HepG2 (cell line): Measurements from ENCODE around the gene ATP6V0A1. TPM values are rescaled to one million over a fixed set of nuclear protein-coding genes. Genes with fewer than 3 reads are reported as not detected.

ENCODE experiments used
- CEBPG ChIP-seq: IDR thresholded peaks from 2 replicates; pipeline ENCODE4 v1.6.1; 2016
- HOXA9 ChIP-seq: sonication (generic); formaldehyde crosslinking; IDR thresholded peaks from 2 replicates; pipeline ENCODE4 v1.8.1; 2022; ENCODE audit warnings: missing genetic modification reagents, mild to moderate bottlenecking, moderate library complexity, borderline replicate concordance
- MED1 ChIP-seq: sonication (generic); formaldehyde crosslinking; IDR thresholded peaks from 2 replicates; pipeline ENCODE4 v1.4.0; 2020; ENCODE audit warnings: missing genetic modification reagents
- MED8 ChIP-seq: sonication (generic); formaldehyde crosslinking; IDR thresholded peaks from 2 replicates; pipeline ENCODE4 v1.8.1; 2023; ENCODE audit warnings: mild to moderate bottlenecking, missing genetic modification reagents; ENCODE audit not compliant: insufficient replicate concordance
- MTA1 ChIP-seq: sonication (generic); formaldehyde crosslinking; IDR thresholded peaks from 2 replicates; pipeline ENCODE4 v1.4.0; 2020; ENCODE audit warnings: missing genetic modification reagents, mild to moderate bottlenecking, borderline replicate concordance
- PHF5A ChIP-seq: IDR thresholded peaks from one replicate; pipeline ENCODE4 v1.6.1; 2018; ENCODE audit warnings: low read depth, missing genetic modification reagents; ENCODE audit not compliant: unreplicated experiment
- POLR2AphosphoS5 ChIP-seq: IDR thresholded peaks from 2 replicates; pipeline ENCODE4 v1.6.1; 2012; ENCODE audit warnings: low read depth, low read length
- SNRNP70 ChIP-seq: fragments of 200-400 bp; formaldehyde crosslinking; IDR thresholded peaks from 2 replicates; pipeline ENCODE4 v1.6.1; 2017; ENCODE audit warnings: mild to moderate bottlenecking, low read depth, low read length, moderate library complexity
- SOX6 ChIP-seq, 2 experiments: fragments of 450-650 bp in 1 of 2; sonication (generic) in 1 of 2; formaldehyde crosslinking in 1 of 2; IDR thresholded peaks; 2 replicates each; pipeline versions ENCODE4 v1.4.0 to v1.6.1; 2017 to 2020; ENCODE audit warnings: antibody characterized with exemption in 1 of 2, mild to moderate bottlenecking in 1 of 2, missing genetic modification reagents in 1 of 2
- SPEN ChIP-seq: sonication (generic); formaldehyde crosslinking; IDR thresholded peaks from 2 replicates; pipeline ENCODE4 v1.5.1; 2020; ENCODE audit warnings: low read depth, mild to moderate bottlenecking, missing genetic modification reagents
- TGIF2 ChIP-seq: IDR thresholded peaks from 2 replicates; pipeline ENCODE4 v1.6.1; 2016; ENCODE audit warnings: control low read depth, missing compliant biosample characterization
- TOE1 ChIP-seq: sonication (generic); formaldehyde crosslinking; IDR thresholded peaks from 2 replicates; pipeline ENCODE4 v1.4.0; 2020; ENCODE audit warnings: mild to moderate bottlenecking, missing genetic modification reagents
- ZFP36L2 ChIP-seq: sonication (generic); formaldehyde crosslinking; IDR thresholded peaks from 2 replicates; pipeline ENCODE4 v1.4.0; 2020; ENCODE audit warnings: missing genetic modification reagents
- ZNF12 ChIP-seq: sonication (generic); formaldehyde crosslinking; IDR thresholded peaks from 2 replicates; pipeline ENCODE4 v1.5.0; 2020; ENCODE audit warnings: missing genetic modification reagents
- ZNF260 ChIP-seq: sonication (generic); formaldehyde crosslinking; IDR thresholded peaks from 2 replicates; pipeline ENCODE4 v1.4.0; 2020; ENCODE audit warnings: missing genetic modification reagents, low read depth, mild to moderate bottlenecking, borderline replicate concordance
- ZNF543 ChIP-seq: sonication (generic); formaldehyde crosslinking; IDR thresholded peaks from 2 replicates; pipeline ENCODE4 v1.4.0; 2020; ENCODE audit warnings: mild to moderate bottlenecking, missing genetic modification reagents
- ZNF564 ChIP-seq: sonication (generic); formaldehyde crosslinking; IDR thresholded peaks from 2 replicates; pipeline ENCODE4 v1.8.1; 2023; ENCODE audit warnings: mild to moderate bottlenecking, missing genetic modification reagents
- ZNF83 ChIP-seq: sonication (generic); formaldehyde crosslinking; IDR thresholded peaks from 2 replicates; pipeline ENCODE4 v1.4.0; 2020; ENCODE audit warnings: missing genetic modification reagents, mild to moderate bottlenecking, borderline replicate concordance
- polyA plus RNA-seq, 8 experiments: library from polyadenylated mRNA; depleted of rRNA in 3 of 8; stranded (reverse) in 7 of 8; unstranded in 1 of 8; fragments of >200 nt; fragmentation: Illumina TruSeq in 4 of 8; extraction: Trizol in 4 of 8; gene quantifications; 2 replicates each; pipeline versions ENCODE4 v1.2.1 to v1.2.3, GENCODE V29; 2011 to 2016; ENCODE audit warnings: low read depth in 4 of 8, missing spikeins in 1 of 8, mixed read lengths in 1 of 8; ENCODE audit not compliant: insufficient read depth in 1 of 8
- total RNA-seq, 5 experiments: library from RNA; depleted of rRNA; stranded (reverse); fragments of >200 nt; fragmentation: Illumina TruSeq; extraction: Trizol; gene quantifications; 2 replicates each; pipeline ENCODE4 v1.2.3, GENCODE V29; 2016; ENCODE audit warnings: low read depth in 1 of 5
- TF ChIP-seq, protein P1 (sequence below): sonication (generic); formaldehyde crosslinking; IDR thresholded peaks from 2 replicates; pipeline ENCODE4 v1.4.0; 2020; ENCODE audit warnings: mild to moderate bottlenecking, missing genetic modification reagents
- TF ChIP-seq, protein P2 (sequence below): sonication (generic); formaldehyde crosslinking; IDR thresholded peaks from 2 replicates; pipeline ENCODE4 v1.4.0; 2020; ENCODE audit warnings: missing genetic modification reagents
- TF ChIP-seq, protein P3 (sequence below): sonication (generic); formaldehyde crosslinking; IDR thresholded peaks from 2 replicates; pipeline ENCODE4 v1.4.0; 2020; ENCODE audit warnings: missing genetic modification reagents

Gene ATP6V0A1
- total and polyA plus RNA-seq, 2 of the 13 experiments (the other 11 are each of a cell fraction or from before 2014, with no cell fraction given), result 27.9 to 54.1 TPM

DNA sequence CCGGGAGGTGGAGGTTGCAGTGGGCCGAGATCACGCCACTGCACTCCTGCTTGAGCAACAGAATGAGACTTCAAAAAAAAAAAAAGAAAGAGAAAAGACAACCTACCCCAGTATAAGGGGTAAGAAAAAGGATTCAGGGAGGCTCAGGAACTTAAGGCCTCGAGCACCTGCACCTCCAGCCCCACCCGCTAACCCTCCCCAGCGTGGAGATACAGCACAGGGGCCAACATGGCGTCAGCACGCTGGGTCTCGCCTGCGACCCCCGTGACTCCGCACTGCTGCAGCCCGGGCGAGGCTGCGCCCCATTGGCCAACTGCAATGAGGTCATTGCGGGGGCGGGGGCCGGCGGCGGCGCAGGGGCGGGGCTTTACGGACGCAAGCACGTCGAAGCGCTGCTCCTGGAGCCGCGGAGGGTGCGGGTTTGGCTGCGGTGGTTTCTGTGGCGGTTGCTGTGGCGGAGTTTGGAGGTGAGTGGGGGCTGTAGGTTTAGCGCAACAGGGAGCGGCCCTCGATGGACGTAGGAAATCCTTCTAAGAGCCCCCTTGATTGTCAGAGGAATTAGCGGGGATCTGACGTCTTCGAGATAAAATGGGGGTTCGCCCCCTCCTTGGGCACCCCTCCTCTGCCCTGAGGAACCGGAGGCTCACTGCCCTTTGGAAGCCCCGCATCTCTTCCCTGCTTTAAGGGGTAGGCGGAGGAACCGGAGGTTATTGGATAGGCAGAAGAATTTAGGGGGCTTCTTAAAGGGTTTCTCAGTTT is at the start of gene ATP6V0A1 (continued):
- no peak for TF ChIP-seq HOXA9 (CRISPR knock-in tag)
- no peak for TF ChIP-seq ZFP36L2
- peak; percentile 91; the same call in 1 of the 2 replicates for TF ChIP-seq MTA1
- TF ChIP-seq MED8 (CRISPR knock-in tag), result no peak
- TF ChIP-seq, protein P1, sequence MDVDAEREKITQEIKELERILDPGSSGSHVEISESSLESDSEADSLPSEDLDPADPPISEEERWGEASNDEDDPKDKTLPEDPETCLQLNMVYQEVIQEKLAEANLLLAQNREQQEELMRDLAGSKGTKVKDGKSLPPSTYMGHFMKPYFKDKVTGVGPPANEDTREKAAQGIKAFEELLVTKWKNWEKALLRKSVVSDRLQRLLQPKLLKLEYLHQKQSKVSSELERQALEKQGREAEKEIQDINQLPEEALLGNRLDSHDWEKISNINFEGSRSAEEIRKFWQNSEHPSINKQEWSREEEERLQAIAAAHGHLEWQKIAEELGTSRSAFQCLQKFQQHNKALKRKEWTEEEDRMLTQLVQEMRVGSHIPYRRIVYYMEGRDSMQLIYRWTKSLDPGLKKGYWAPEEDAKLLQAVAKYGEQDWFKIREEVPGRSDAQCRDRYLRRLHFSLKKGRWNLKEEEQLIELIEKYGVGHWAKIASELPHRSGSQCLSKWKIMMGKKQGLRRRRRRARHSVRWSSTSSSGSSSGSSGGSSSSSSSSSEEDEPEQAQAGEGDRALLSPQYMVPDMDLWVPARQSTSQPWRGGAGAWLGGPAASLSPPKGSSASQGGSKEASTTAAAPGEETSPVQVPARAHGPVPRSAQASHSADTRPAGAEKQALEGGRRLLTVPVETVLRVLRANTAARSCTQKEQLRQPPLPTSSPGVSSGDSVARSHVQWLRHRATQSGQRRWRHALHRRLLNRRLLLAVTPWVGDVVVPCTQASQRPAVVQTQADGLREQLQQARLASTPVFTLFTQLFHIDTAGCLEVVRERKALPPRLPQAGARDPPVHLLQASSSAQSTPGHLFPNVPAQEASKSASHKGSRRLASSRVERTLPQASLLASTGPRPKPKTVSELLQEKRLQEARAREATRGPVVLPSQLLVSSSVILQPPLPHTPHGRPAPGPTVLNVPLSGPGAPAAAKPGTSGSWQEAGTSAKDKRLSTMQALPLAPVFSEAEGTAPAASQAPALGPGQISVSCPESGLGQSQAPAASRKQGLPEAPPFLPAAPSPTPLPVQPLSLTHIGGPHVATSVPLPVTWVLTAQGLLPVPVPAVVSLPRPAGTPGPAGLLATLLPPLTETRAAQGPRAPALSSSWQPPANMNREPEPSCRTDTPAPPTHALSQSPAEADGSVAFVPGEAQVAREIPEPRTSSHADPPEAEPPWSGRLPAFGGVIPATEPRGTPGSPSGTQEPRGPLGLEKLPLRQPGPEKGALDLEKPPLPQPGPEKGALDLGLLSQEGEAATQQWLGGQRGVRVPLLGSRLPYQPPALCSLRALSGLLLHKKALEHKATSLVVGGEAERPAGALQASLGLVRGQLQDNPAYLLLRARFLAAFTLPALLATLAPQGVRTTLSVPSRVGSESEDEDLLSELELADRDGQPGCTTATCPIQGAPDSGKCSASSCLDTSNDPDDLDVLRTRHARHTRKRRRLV (CRISPR knock-in tag), result peak; percentile 37; the same call in 1 of the 2 replicates
- no peak for TF ChIP-seq SNRNP70
- TF ChIP-seq PHF5A (CRISPR knock-in tag), result no peak
- peak; percentile 37; the same call in 1 of the 2 replicates for TF ChIP-seq ZNF12 (CRISPR knock-in tag)
- peak; percentile 63 for TF ChIP-seq CEBPG
- TF ChIP-seq TOE1 (CRISPR knock-in tag), result no peak
- no peak; the same call in 1 of the 2 replicates for TF ChIP-seq ZNF83
- peak; percentile 90 for TF ChIP-seq SPEN (CRISPR knock-in tag)
- TF ChIP-seq POLR2AphosphoS5, result peak; percentile 98
- TF ChIP-seq SOX6 (IDR thresholded peaks at IDR 0.05), result no peak
- TF ChIP-seq SOX6 (CRISPR knock-in tag; IDR thresholded peaks at IDR 0.05), result 0 out of 2 replicates have a peak, but pooled peaks have one; percentile 27
- TF ChIP-seq ZNF260 (CRISPR knock-in tag), result no peak
- TF ChIP-seq, protein P2, sequence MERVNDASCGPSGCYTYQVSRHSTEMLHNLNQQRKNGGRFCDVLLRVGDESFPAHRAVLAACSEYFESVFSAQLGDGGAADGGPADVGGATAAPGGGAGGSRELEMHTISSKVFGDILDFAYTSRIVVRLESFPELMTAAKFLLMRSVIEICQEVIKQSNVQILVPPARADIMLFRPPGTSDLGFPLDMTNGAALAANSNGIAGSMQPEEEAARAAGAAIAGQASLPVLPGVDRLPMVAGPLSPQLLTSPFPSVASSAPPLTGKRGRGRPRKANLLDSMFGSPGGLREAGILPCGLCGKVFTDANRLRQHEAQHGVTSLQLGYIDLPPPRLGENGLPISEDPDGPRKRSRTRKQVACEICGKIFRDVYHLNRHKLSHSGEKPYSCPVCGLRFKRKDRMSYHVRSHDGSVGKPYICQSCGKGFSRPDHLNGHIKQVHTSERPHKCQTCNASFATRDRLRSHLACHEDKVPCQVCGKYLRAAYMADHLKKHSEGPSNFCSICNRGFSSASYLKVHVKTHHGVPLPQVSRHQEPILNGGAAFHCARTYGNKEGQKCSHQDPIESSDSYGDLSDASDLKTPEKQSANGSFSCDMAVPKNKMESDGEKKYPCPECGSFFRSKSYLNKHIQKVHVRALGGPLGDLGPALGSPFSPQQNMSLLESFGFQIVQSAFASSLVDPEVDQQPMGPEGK (CRISPR knock-in tag), result peak; percentile 95
- no peak; the same call in 1 of the 2 replicates for TF ChIP-seq TGIF2
- TF ChIP-seq ZNF564, result no peak
- no peak for TF ChIP-seq ZNF543 (CRISPR knock-in tag)
- TF ChIP-seq MED1 (CRISPR knock-in tag), result peak; percentile 65
- TF ChIP-seq, protein P3, sequence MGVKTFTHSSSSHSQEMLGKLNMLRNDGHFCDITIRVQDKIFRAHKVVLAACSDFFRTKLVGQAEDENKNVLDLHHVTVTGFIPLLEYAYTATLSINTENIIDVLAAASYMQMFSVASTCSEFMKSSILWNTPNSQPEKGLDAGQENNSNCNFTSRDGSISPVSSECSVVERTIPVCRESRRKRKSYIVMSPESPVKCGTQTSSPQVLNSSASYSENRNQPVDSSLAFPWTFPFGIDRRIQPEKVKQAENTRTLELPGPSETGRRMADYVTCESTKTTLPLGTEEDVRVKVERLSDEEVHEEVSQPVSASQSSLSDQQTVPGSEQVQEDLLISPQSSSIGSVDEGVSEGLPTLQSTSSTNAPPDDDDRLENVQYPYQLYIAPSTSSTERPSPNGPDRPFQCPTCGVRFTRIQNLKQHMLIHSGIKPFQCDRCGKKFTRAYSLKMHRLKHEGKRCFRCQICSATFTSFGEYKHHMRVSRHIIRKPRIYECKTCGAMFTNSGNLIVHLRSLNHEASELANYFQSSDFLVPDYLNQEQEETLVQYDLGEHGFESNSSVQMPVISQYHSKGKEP, result no peak
